ENCODE measurements around the gene EPHA6. TPM values are rescaled to one million over a fixed set of nuclear protein-coding genes. Genes with fewer than 3 reads are reported as not detected.

The EPHA6 gene
- polyA plus RNA-seq, 3 donors: 0.06 to 1.1 (median 0.10) TPM

GRCh38 chr3:97765336-97765735, 950.9 kb downstream of the EPHA6 start:
- WGBS, 3 donors: 20 to 36% (median 33%) methylated on average over 2 of the region's 2 CpGs
- H3K27ac ChIP-seq (ENCODE audit: low read depth, low read length): no peak overlapping the region

GRCh38 chr3:97772926-97773325, 958.5 kb downstream of the EPHA6 start:
- 90 to 98% (median 94%) methylated on average over 3 of the region's 3 CpGs for WGBS, 3 donors

GRCh38 chr3:97778152-97778551, 963.8 kb downstream of the EPHA6 start:
- no peak overlapping the region for H3K27ac ChIP-seq (ENCODE audit: low read depth, low read length)

More at GRCh38 chr3:97772926-97773325, 958.5 kb downstream of the EPHA6 start:
- no peak overlapping the region for H3K27ac ChIP-seq (ENCODE audit: low read depth, low read length)

- no peak overlapping the region for H3K27ac ChIP-seq (ENCODE audit: low read depth, low read length)
Observed at GRCh38 chr3:97793420-97794019, 979.1 kb downstream of the EPHA6 start.

- WGBS, 3 donors: 86 to 93% (median 90%) methylated on average over 4 of the region's 4 CpGs
Observed at GRCh38 chr3:97795951-97796350, 981.6 kb downstream of the EPHA6 start.

More at GRCh38 chr3:97795951-97796350, 981.6 kb downstream of the EPHA6 start:
- no peak overlapping the region for H3K27ac ChIP-seq (ENCODE audit: low read depth, low read length)

Measured in adipose tissue (tissue), 3 donors.